HG02973 (cell line): Measurements from ENCODE around the gene PIBF1.
"Not testable (repeated sequence)": the region's sequence is repeated elsewhere in the genome, so short reads cannot be mapped to it uniquely, and the experiment has no call there.

Experiments used
- ATAC-seq: cut with Tn5 transposase; IDR thresholded peaks from one replicate; pipeline ENCODE4 v1.9.1; 2021; ENCODE audit warnings: moderate library complexity; ENCODE audit not compliant: unreplicated experiment

The PIBF1 gene

GRCh38 chr13:72820898-72821279 lies 39.0 kb downstream of the PIBF1 start:
- no peak for ATAC-seq

- no peak for ATAC-seq
These were observed 41.1 kb downstream of the PIBF1 start for GRCh38 chr13:72823081-72823480.

- no peak for ATAC-seq
These were observed 41.8 kb downstream of the PIBF1 start for GRCh38 chr13:72823724-72824123.

- no peak for ATAC-seq
These were observed 52.7 kb downstream of the PIBF1 start for GRCh38 chr13:72834601-72835000.

- ATAC-seq = peak; percentile 94
These were observed 58.0 kb downstream of the PIBF1 start for GRCh38 chr13:72839831-72840426.

- no peak for ATAC-seq
These were observed 61.1 kb downstream of the PIBF1 start for GRCh38 chr13:72842991-72843390.

GRCh38 chr13:72845148-72845547 lies 63.2 kb downstream of the PIBF1 start:
- not testable (repeated sequence) for ATAC-seq

GRCh38 chr13:72849571-72849970 lies 67.6 kb downstream of the PIBF1 start:
- no peak for ATAC-seq

- no peak for ATAC-seq
These were observed 69.2 kb downstream of the PIBF1 start for GRCh38 chr13:72850959-72851677.

GRCh38 chr13:72851678-72852014 lies 69.7 kb downstream of the PIBF1 start:
- ATAC-seq = no peak

GRCh38 chr13:72852207-72852606 lies 70.3 kb downstream of the PIBF1 start:
- no peak for ATAC-seq

GRCh38 chr13:72853000-72853399 lies 71.1 kb downstream of the PIBF1 start:
- no peak for ATAC-seq

- peak; percentile 93 for ATAC-seq
These were observed 82.4 kb downstream of the PIBF1 start for GRCh38 chr13:72864142-72865011.

GRCh38 chr13:72868229-72868628 lies 86.3 kb downstream of the PIBF1 start:
- ATAC-seq = no peak

GRCh38 chr13:72875233-72875632 lies 93.3 kb downstream of the PIBF1 start:
- ATAC-seq = no peak

- ATAC-seq = no peak
These were observed 102.2 kb downstream of the PIBF1 start for GRCh38 chr13:72884101-72884500.

GRCh38 chr13:72886272-72887067 lies 104.5 kb downstream of the PIBF1 start:
- ATAC-seq = no peak

- ATAC-seq = no peak
These were observed 107.6 kb downstream of the PIBF1 start for GRCh38 chr13:72889495-72889894.

GRCh38 chr13:72890546-72890945 lies 108.6 kb downstream of the PIBF1 start:
- ATAC-seq = no peak

- no peak for ATAC-seq
These were observed 109.5 kb downstream of the PIBF1 start for GRCh38 chr13:72891423-72891822.

- ATAC-seq = no peak
These were observed 114.9 kb downstream of the PIBF1 start for GRCh38 chr13:72896869-72897268.
